GM12878 (cell line): Measurements from ENCODE around the gene TRERF1. TPM values are rescaled to one million over a fixed set of nuclear protein-coding genes. Genes with fewer than 3 reads are reported as not detected.

Source experiments
- ATAC-seq: fragments of 200-7000 bp; cut with Tn5 transposase; 3 replicates; pipeline ENCODE4 v1.9.1; 2020; ENCODE audit warnings: mild to moderate bottlenecking, moderate library complexity
- BruUV-seq: library from RNA; stranded (reverse); fragments of 400-500 nt; replicated peaks from 2 replicates; lab custom pipeline; 2021; lab: Mats Ljungman, UMichigan
- CTCF ChIA-PET: fragments of 300-600 bp; sonication (Branson Sonifier 250); formaldehyde crosslinking; extraction: SDS; loops from one replicate; lab custom pipeline; 2021; ENCODE audit warnings: inconsistent platforms; lab: Yijun Ruan, JAX
- POLR2A ChIA-PET: fragments of 350-600 bp; formaldehyde crosslinking; extraction: SDS; loops from one replicate; lab custom pipeline; 2021; ENCODE audit warnings: inconsistent platforms; lab: Charles Lee
- RAD21 ChIA-PET: fragments of 300-600 bp; sonication (Branson Sonifier 250); formaldehyde crosslinking; loops from one replicate; lab custom pipeline; 2023; ENCODE audit warnings: antibody characterized with exemption; ENCODE audit not compliant: unreplicated experiment; lab: Charles Lee
- SMC1A ChIA-PET: fragments of 300-600 bp; sonication (Branson Sonifier 250); formaldehyde crosslinking; loops from one replicate; lab custom pipeline; 2023; ENCODE audit not compliant: unreplicated experiment, uncharacterized antibody; lab: Charles Lee
- DNase-seq: peaks from one replicate; pipeline ENCODE4 v3.0.0-alpha.2; 2011; ENCODE audit warnings: low read depth, low spot score
- FAIRE-seq: peaks from 3 replicates; lab custom pipeline; 2011; peaks lifted over from hg19 to GRCh38; lab: Jason Lieb, UNC
- H2AFZ ChIP-seq: 2 replicates; pipeline ENCODE4 v1.6.0; 2011; ENCODE audit warnings: low read depth, low read length, control low read depth; ENCODE audit not compliant: control insufficient read depth
- H3K27ac ChIP-seq: 2 replicates; pipeline ENCODE4 v1.5.1; 2011; ENCODE audit warnings: control low read depth; ENCODE audit not compliant: control insufficient read depth, insufficient read depth
- H3K27me3 ChIP-seq, 2 experiments: replicated peaks in 1 of 2; 2 replicates each; pipeline versions ENCODE4 v1.6.0 to v1.6.1; 2011; ENCODE audit warnings: low read length in 1 of 2; ENCODE audit not compliant: control insufficient read depth in 2 of 2, insufficient read depth in 2 of 2
- H3K36me3 ChIP-seq, 2 experiments: 2 replicates each; pipeline ENCODE4 v1.5.1; 2011; ENCODE audit warnings: low read length in 1 of 2; ENCODE audit not compliant: control insufficient read depth in 2 of 2, insufficient read depth in 2 of 2
- H3K4me1 ChIP-seq: 2 replicates; pipeline ENCODE4 v1.6.1; 2011; ENCODE audit warnings: mild to moderate bottlenecking, low read length, moderate library complexity, mixed read lengths; ENCODE audit not compliant: control insufficient read depth, insufficient read depth
- H3K4me2 ChIP-seq: 2 replicates; pipeline ENCODE4 v1.6.0; 2011; ENCODE audit warnings: control low read depth; ENCODE audit not compliant: control insufficient read depth, insufficient read depth
- H3K4me3 ChIP-seq: fragments of 200-600 bp; sonication (generic); 2 replicates; pipeline ENCODE4 v1.5.1; 2016
- H3K79me2 ChIP-seq: 2 replicates; pipeline ENCODE4 v1.6.0; 2011; ENCODE audit warnings: low read length; ENCODE audit not compliant: control insufficient read depth, insufficient read depth
- H3K9ac ChIP-seq: 2 replicates; pipeline ENCODE4 v1.8.0; 2011; ENCODE audit warnings: low read length, control low read depth, mixed read lengths; ENCODE audit not compliant: control insufficient read depth, insufficient read depth
- H3K9me3 ChIP-seq: replicated peaks from 3 replicates; pipeline ENCODE4 v1.5.1; 2011; ENCODE audit warnings: mild to moderate bottlenecking, low read length; ENCODE audit not compliant: control insufficient read depth, insufficient read depth
- H4K20me1 ChIP-seq: 2 replicates; pipeline ENCODE4 v1.6.0; 2011; ENCODE audit not compliant: control insufficient read depth, insufficient read depth
- FOS ChIP-seq: IDR thresholded peaks from 3 replicates; pipeline ENCODE4 v1.6.1; 2011; ENCODE audit warnings: borderline replicate concordance; ENCODE audit not compliant: insufficient read length; ENCODE audit errors: extremely low read depth
- FOXM1 ChIP-seq: IDR thresholded peaks from 2 replicates; pipeline ENCODE4 v1.6.1; 2012; ENCODE audit warnings: low read depth, mild to moderate bottlenecking, inconsistent platforms, low read length, moderate library complexity
- MYC ChIP-seq: IDR thresholded peaks from 2 replicates; pipeline ENCODE4 v1.6.1; 2011; ENCODE audit warnings: mild to moderate bottlenecking, low read length, moderate library complexity, inconsistent platforms; ENCODE audit not compliant: insufficient read depth, insufficient replicate concordance, insufficient read length, severe bottlenecking
- NR2F1 ChIP-seq: fragments of 450-650 bp; conservative IDR thresholded peaks from 2 replicates; pipeline ENCODE4 v1.6.1; 2017; ENCODE audit warnings: mild to moderate bottlenecking
- PAX8 ChIP-seq: fragments of 450-650 bp; IDR thresholded peaks from 2 replicates; pipeline ENCODE4 v1.6.1; 2017; ENCODE audit warnings: mild to moderate bottlenecking, moderate library complexity
- PBX3 ChIP-seq: IDR thresholded peaks from 2 replicates; pipeline ENCODE4 v1.6.1; 2011; ENCODE audit warnings: mild to moderate bottlenecking, low read depth, low read length, moderate library complexity; ENCODE audit not compliant: insufficient replicate concordance
- ZBTB40 ChIP-seq: fragments of 450-650 bp; IDR thresholded peaks from 2 replicates; pipeline ENCODE4 v1.6.1; 2016; ENCODE audit warnings: mild to moderate bottlenecking, moderate library complexity, borderline replicate concordance
- WGBS: methylation state at CpG from one replicate; pipeline ENCODE4 v1.1.6; 2016; ENCODE audit warnings: low lambda C conversion rate; ENCODE audit not compliant: insufficient replicate concordance, insufficient coverage; ENCODE audit errors: missing lambda C conversion rate; 5-methylcytosine and 5-hydroxymethylcytosine counted together
- in situ Hi-C: fragments of 300-500 bp; cut with MboI; formaldehyde crosslinking; loops from 9 replicates; pipeline ENCODE4 v1.14.3; 2018; ENCODE audit warnings: mixed read lengths
- intact Hi-C: fragments of 100-400 bp; cut with micrococcal nuclease; formaldehyde crosslinking; loops from one replicate; pipeline ENCODE4 v1.14.2; 2022; ENCODE audit not compliant: unreplicated experiment
- polyA plus RNA-seq, 11 experiments: library from polyadenylated mRNA; depleted of rRNA in 4 of 11; unstranded in 6 of 11; stranded (reverse) in 5 of 11; fragments of >200 nt; fragmentation: Nextera tagmentation in 4 of 11; fragmentation: Illumina TruSeq in 1 of 11; extraction: Ambion mirVana in 4 of 11; extraction: Trizol in 1 of 11; gene quantifications; 1 replicate in 1 of 11; 2 replicates in 10 of 11; pipeline versions ENCODE4 v1.2.1 to v1.2.3, GENCODE V29; 2011 to 2016; ENCODE audit warnings: inconsistent platforms in 2 of 11, missing spikeins in 2 of 11, low read depth in 1 of 11
- total RNA-seq, 4 experiments: library from RNA; depleted of rRNA in 3 of 4; stranded (reverse); fragments of >200 nt in 3 of 4; fragmentation: Illumina TruSeq in 1 of 4; extraction: Trizol in 1 of 4; gene quantifications; 2 replicates each; pipeline versions ENCODE4 v1.2.1 to v1.2.3, GENCODE V29; 2013 to 2021

Gene TRERF1
- total and polyA plus RNA-seq, 10 of the 15 experiments (the other 5 are each of a cell fraction or from before 2014, with no cell fraction given), result 2.2 to 19.4 (median 7.2) TPM

GRCh38 chr6:42220807-42221206 lies 230.9 kb downstream of the TRERF1 start (continued):
- TF ChIP-seq ZBTB40 (no peak), FOS (no peak)

GRCh38 chr6:42217519-42218367 lies 234.0 kb downstream of the TRERF1 start, which contains the start of gene MRPS10:
Gene MRPS10 (minus strand): TSS chr6:42217861. CDS start chr6:42217849, 12 bp downstream.
- H3K27ac ChIP-seq, result peak within 1 kb of the TSS; percentile 65
- peak; percentile 97 for FAIRE-seq
- intact Hi-C loops, result loop anchor here (2.0 to 5.0 kb wide), 2 partner anchors 297 to 330 kb away; partner anchors contain the start of genes BYSL and MED20
- peak within 1 kb of the TSS; percentile 85 for H3K4me3 ChIP-seq
- peak within 1 kb of the TSS; percentile 79 for H3K9ac ChIP-seq
- BruUV-seq, result TSS peak; percentile 76
- H4K20me1 ChIP-seq, result no peaks in the 10 kb centered on the region
- ChIA-PET POLR2A (interaction anchor here (0.5 to 1.1 kb wide), 5 partner anchors 30 to 301 kb away, joined by 3 to 6 read pairs (median 3); partner anchors contain the start of genes BYSL and MED20), CTCF (interaction anchor here (0.8 to 7.8 kb wide), 11 partner anchors 8 to 436 kb away, joined by 3 to 68 read pairs (median 4); partner anchors contain the start of genes BYSL and MED20), RAD21 (interaction anchor here (0.8 to 4.6 kb wide), 4 partner anchors 173 to 330 kb away, joined by 3 to 28 read pairs (median 4); partner anchors contain the start of genes BYSL and MED20), SMC1A (interaction anchor here (0.7 to 1.5 kb wide), 7 partner anchors 12 to 321 kb away, joined by 3 to 5 read pairs (median 4); partner anchors contain the start of genes BYSL and MED20)
- peak; percentile 98 for ATAC-seq
- H3K79me2 ChIP-seq, result peaks cover 12% of the 10 kb centered on the region
- in situ Hi-C loops, result no loop called here
- WGBS, result 4% methylated on average over 29 of the region's 29 CpGs
- H3K4me2 ChIP-seq, result peak within 1 kb of the TSS; percentile 70
- peaks cover 5% of the 10 kb centered on the region; the same call in 1 of the 2 replicates for H3K4me1 ChIP-seq
- H2AFZ ChIP-seq, result peak within 1 kb of the TSS; percentile 75
- H3K36me3 ChIP-seq, result peaks cover 0 to 6% of the 10 kb centered on the region in 2 experiments; a peak in 1 of 4 replicates
- no peaks in the 10 kb centered on the region for H3K27me3 ChIP-seq
- no peaks in the 10 kb centered on the region for H3K9me3 ChIP-seq
- peak; percentile 74 for DNase-seq
- no peak for TF ChIP-seq FOXM1
- TF ChIP-seq MYC, result no peak
- 0 out of 2 replicates have a peak, but pooled peaks have one; percentile 59 for TF ChIP-seq NR2F1
- TF ChIP-seq PAX8, result no peak
- TF ChIP-seq PBX3, result no peak
